Vagina (tissue), 2 donors: Measurements from ENCODE around the gene C4BPA.

Experiments
- CTCF ChIP-seq, 3 experiments: fragments of 450-650 bp in 2 of 3; fragments of 200-600 bp in 1 of 3; sonication (generic) in 1 of 3; IDR thresholded peaks; one replicate each; pipeline ENCODE4 v1.5.1; 2017 to 2019; ENCODE audit warnings: antibody characterized with exemption in 3 of 3, mild to moderate bottlenecking in 2 of 3, moderate library complexity in 2 of 3
- POLR2AphosphoS5 ChIP-seq, 2 donors: sonication (generic); formaldehyde crosslinking; IDR thresholded peaks; one replicate each; pipeline ENCODE4 v1.9.0; 2017; ENCODE audit warnings: antibody characterized with exemption in 2 of 2, mild to moderate bottlenecking in 2 of 2, low read depth in 1 of 2; ENCODE audit not compliant: insufficient read depth in 1 of 2

GRCh38 chr1:207069061-207069460 lies 35.0 kb upstream of the C4BPA start:
- TF ChIP-seq CTCF (IDR thresholded peaks at IDR 0.05): no peak
- no peak for TF ChIP-seq POLR2AphosphoS5 (IDR thresholded peaks at IDR 0.05; ENCODE audit: insufficient read depth in 1 of 2, low read depth in 1 of 2)
